Glutamatergic neuron (in vitro differentiated cells): ENCODE measurements around the gene SYT15. TPM values are rescaled to one million over a fixed set of nuclear protein-coding genes. Genes with fewer than 3 reads are reported as not detected.

ENCODE experiments used
- DNase-seq: peaks from one replicate; pipeline ENCODE4 v3.0.0; 2022
- H3K27ac Mint-ChIP-seq: one replicate; pipeline ENCODE4 v1.8.0; 2020; ENCODE audit warnings: mild to moderate bottlenecking, mixed read lengths, inconsistent platforms; ENCODE audit not compliant: unreplicated experiment
- H3K27me3 Mint-ChIP-seq: one replicate; pipeline ENCODE4 v1.8.0; 2020; ENCODE audit warnings: mild to moderate bottlenecking, moderate library complexity, mixed read lengths, inconsistent platforms; ENCODE audit not compliant: unreplicated experiment
- H3K36me3 Mint-ChIP-seq: one replicate; pipeline ENCODE4 v1.8.0; 2020; ENCODE audit warnings: mild to moderate bottlenecking, mixed read lengths, inconsistent platforms; ENCODE audit not compliant: unreplicated experiment
- H3K4me1 Mint-ChIP-seq: one replicate; pipeline ENCODE4 v1.8.0; 2020; ENCODE audit warnings: mild to moderate bottlenecking, low read depth, mixed read lengths, inconsistent platforms; ENCODE audit not compliant: unreplicated experiment
- H3K4me3 Mint-ChIP-seq: one replicate; pipeline ENCODE4 v1.8.0; 2020; ENCODE audit warnings: mild to moderate bottlenecking, mixed read lengths, inconsistent platforms; ENCODE audit not compliant: unreplicated experiment
- H3K9me3 Mint-ChIP-seq: one replicate; pipeline ENCODE4 v1.8.0; 2020; ENCODE audit warnings: mild to moderate bottlenecking, moderate library complexity, mixed read lengths, inconsistent platforms; ENCODE audit not compliant: unreplicated experiment
- total RNA-seq: library from RNA; stranded (reverse); fragmentation: NEBNext Ultra II Directional; extraction: Animal tissue kit (Norgen Biotek cat#: 25700); gene quantifications from one replicate; pipeline ENCODE4 v1.2.1, GENCODE V29; 2021; ENCODE audit not compliant: unreplicated experiment
- TF ChIP-seq, protein P1 (sequence below): fragments of 200-600 bp; sonication (generic); IDR thresholded peaks from one replicate; pipeline ENCODE4 v1.5.0; 2021; ENCODE audit not compliant: partially characterized antibody, unreplicated experiment

Gene SYT15
- total RNA-seq, 1 donor from 2014 or later: 2.5 TPM

DNA sequence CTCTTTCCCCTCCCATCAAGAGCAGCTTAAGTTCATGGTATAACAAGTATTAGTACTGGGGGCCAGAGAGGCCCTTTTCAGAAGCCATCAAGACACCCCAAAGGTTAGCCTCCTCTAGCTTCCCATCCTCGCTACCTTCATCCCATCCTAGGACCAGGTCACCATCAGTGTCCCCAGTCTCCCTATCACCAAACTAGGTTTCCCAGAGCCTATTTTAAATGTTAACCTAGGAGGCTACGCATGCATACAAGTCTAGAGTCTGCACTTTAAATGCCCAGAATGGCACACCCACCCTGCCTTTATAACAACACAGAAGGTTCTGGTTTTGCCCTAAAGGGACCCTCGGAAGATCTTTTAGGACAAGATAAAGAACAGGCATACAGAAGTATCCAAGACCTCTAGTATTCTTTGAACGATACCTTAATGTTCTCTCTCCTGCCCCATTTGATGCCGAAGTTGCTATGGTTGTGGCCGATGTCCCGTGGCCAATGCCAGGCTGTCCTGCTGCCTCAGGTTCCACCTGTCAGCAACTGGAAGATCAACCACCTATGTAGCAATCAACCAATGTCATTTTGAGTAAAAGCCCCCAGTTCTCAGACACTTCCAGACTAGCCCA, 24.7 kb upstream of the SYT15 start:
- H3K4me3 Mint-ChIP-seq: no peak overlapping the region
- no peaks in the 10 kb centered on the region for H3K9me3 Mint-ChIP-seq
- H3K27me3 Mint-ChIP-seq: peaks cover 14% of the 10 kb centered on the region
- no peaks in the 10 kb centered on the region for H3K36me3 Mint-ChIP-seq
- no peak for DNase-seq
- no peak overlapping the region for H3K27ac Mint-ChIP-seq
- TF ChIP-seq, protein P1, sequence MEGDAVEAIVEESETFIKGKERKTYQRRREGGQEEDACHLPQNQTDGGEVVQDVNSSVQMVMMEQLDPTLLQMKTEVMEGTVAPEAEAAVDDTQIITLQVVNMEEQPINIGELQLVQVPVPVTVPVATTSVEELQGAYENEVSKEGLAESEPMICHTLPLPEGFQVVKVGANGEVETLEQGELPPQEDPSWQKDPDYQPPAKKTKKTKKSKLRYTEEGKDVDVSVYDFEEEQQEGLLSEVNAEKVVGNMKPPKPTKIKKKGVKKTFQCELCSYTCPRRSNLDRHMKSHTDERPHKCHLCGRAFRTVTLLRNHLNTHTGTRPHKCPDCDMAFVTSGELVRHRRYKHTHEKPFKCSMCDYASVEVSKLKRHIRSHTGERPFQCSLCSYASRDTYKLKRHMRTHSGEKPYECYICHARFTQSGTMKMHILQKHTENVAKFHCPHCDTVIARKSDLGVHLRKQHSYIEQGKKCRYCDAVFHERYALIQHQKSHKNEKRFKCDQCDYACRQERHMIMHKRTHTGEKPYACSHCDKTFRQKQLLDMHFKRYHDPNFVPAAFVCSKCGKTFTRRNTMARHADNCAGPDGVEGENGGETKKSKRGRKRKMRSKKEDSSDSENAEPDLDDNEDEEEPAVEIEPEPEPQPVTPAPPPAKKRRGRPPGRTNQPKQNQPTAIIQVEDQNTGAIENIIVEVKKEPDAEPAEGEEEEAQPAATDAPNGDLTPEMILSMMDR: no peak
- no peaks in the 10 kb centered on the region for H3K4me1 Mint-ChIP-seq

DNA sequence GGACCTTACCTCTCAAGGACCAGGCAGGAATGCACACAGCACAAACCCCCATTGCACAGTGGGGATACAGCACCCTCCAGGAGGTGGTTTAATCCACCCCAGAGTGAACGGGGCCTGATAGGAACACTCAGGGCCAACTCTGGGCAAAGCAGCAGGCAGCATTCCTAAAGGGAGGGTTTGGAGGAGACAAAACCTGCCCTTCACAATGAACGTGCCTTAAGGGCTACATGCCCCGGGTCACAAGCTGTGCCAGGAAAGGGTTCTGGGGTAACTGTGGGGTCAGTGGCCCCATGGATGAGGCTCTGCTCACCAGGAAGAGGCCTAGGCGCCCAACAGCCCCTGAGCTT, 23.6 kb upstream of the SYT15 start:
- Mint-ChIP-seq H3K9me3 (no peaks in the 10 kb centered on the region), H3K27ac (no peak overlapping the region), H3K4me3 (no peak overlapping the region), H3K4me1 (no peaks in the 10 kb centered on the region), H3K27me3 (peaks cover 14% of the 10 kb centered on the region), H3K36me3 (no peaks in the 10 kb centered on the region)
- TF ChIP-seq, protein P1: no peak
- DNase-seq: no peak

DNA sequence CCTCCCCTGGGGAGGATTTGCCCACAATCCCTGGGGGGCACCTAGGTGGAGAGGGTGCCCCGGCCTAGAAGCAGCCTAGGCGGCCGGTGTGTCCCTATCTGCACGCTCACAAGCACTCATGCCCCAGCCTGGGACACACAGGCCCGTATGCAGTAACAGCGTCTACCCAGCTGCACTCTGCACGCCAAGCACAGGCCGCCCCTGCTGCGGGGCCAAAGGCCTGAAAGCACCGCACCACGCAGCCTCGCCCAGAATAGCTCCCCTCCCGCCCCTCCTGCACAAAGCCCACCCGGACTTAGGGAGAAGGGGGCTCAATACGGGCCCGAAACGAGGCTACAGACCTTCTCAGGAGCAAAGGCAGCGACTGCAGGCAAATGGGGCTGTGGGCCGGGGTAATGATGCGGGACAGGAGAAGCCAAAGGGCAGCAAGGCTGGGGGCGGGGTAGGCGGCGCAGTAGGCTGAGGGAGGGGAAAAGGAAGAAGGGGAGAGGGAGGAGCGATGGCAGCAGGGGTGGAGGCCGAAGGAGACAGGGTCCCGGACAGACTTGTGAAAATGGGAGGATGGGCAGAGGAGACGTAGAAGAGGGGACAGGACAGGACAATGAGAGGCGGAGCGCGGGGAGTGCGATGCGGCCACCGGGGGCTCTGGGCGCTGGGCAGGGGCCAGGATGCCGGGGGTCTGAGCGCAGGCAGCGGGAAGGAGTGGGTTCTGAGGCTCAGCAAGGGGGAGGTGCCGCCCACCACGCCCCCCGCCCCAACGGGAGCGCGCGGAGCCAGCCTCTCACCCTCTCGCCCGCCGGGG, 23.0 kb upstream of the SYT15 start:
- no peaks in the 10 kb centered on the region for H3K9me3 Mint-ChIP-seq
- no peaks in the 10 kb centered on the region for H3K36me3 Mint-ChIP-seq
- H3K4me1 Mint-ChIP-seq: no peaks in the 10 kb centered on the region
- H3K27ac Mint-ChIP-seq: peak overlapping the region; percentile 48
- H3K4me3 Mint-ChIP-seq: peak overlapping the region; percentile 87
- TF ChIP-seq, protein P1: no peak
- peak; percentile 76 for DNase-seq
- peaks cover 14% of the 10 kb centered on the region for H3K27me3 Mint-ChIP-seq

DNA sequence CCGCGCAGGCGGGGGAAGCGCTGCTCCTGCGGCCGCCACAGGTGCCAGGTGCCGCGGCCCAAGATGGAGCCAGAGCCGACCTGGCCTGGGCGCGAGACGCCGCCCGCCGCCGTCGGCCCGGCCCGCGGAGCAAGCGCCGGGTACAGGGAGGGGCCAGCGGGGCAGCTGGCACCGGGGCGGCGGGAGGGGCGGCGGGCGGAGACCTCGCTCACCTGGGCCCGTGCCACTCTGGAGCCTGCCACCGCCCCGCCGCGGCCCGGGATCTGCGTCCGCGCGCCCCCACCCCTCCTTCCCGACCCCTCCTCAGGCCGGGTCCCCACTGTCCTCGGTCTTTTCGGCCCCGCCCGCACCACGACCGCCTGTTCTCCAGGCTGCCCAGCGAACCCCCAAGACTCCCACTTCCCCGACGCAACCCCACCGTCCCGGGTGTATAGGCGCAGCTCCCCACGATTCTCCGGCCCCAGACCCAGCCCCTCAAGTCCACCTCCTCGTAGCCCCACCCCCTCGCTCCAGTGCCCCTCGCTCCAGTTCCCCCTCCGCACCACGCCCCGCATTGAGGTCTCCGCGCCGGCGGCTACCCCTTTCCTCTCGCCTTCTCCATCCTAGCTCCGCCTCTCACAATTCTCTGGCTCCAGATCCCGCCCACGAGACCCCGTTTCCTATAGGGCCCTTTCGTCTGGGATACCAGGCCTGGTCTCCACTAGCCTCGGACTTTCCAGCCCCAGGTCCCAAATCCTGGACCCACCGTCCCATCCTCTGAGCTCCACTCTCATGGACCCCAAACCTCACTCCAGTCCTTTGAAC, 22.2 kb upstream of the SYT15 start, which contains the start of gene GPRIN2:
TSS of gene GPRIN2 (minus strand) at position 144 of the 804 bp plus-strand sequence. CDS start 5,922 bp downstream, outside the sequence.
- H3K9me3 Mint-ChIP-seq: no peaks in the 10 kb centered on the region
- H3K4me3 Mint-ChIP-seq: peak within 1 kb of the TSS; percentile 87
- no peaks in the 10 kb centered on the region for H3K36me3 Mint-ChIP-seq
- DNase-seq: peak; percentile 52
- H3K27me3 Mint-ChIP-seq: peaks cover 14% of the 10 kb centered on the region
- H3K27ac Mint-ChIP-seq: peak within 1 kb of the TSS; percentile 48
- TF ChIP-seq, protein P1: no peak
- no peaks in the 10 kb centered on the region for H3K4me1 Mint-ChIP-seq
